DOHH2 (cell line): ENCODE data around the gene PLEKHA1.

ENCODE experiments used
- H3F3A ChIP-seq: fragments of 200-600 bp; sonication (generic), shearing (Covaris generic); 2 replicates; pipeline ENCODE4 v1.6.0; 2016; ENCODE audit warnings: antibody characterized with exemption, mild to moderate bottlenecking; ENCODE audit not compliant: control insufficient read depth, insufficient read depth
- H3K27ac ChIP-seq: fragments of 200-600 bp; sonication (generic); 2 replicates; pipeline ENCODE4 v1.5.1; 2014; ENCODE audit warnings: low read depth, mild to moderate bottlenecking, low read length, moderate library complexity
- H3K27me3 ChIP-seq: fragments of 200-600 bp; sonication (generic); 2 replicates; pipeline ENCODE4 v1.6.1; 2014; ENCODE audit warnings: mild to moderate bottlenecking, low read length, mixed read lengths; ENCODE audit not compliant: control insufficient read depth
- H3K36me3 ChIP-seq: fragments of 200-600 bp; sonication (generic); 2 replicates; pipeline ENCODE4 v1.6.1; 2014; ENCODE audit warnings: mild to moderate bottlenecking, low read length, moderate library complexity, mixed read lengths; ENCODE audit not compliant: control insufficient read depth
- H3K4me1 ChIP-seq: fragments of 200-600 bp; sonication (generic); 2 replicates; pipeline ENCODE4 v1.6.1; 2014; ENCODE audit warnings: mild to moderate bottlenecking, low read length, mixed read lengths; ENCODE audit not compliant: control insufficient read depth
- H3K4me2 ChIP-seq: fragments of 200-600 bp; sonication (generic); 2 replicates; pipeline ENCODE4 v1.6.0; 2014; ENCODE audit warnings: mild to moderate bottlenecking, low read length, moderate library complexity
- H3K4me3 ChIP-seq: fragments of 200-600 bp; sonication (generic); 2 replicates; pipeline ENCODE4 v1.5.1; 2014; ENCODE audit warnings: mild to moderate bottlenecking, low read length, mixed read lengths
- H3K79me2 ChIP-seq: fragments of 200-600 bp; sonication (generic); 2 replicates; pipeline ENCODE4 v1.6.1; 2014; ENCODE audit warnings: mild to moderate bottlenecking, low read length, mixed read lengths; ENCODE audit not compliant: control insufficient read depth
- H3K9me2 ChIP-seq: fragments of 200-600 bp; sonication (generic); replicated peaks from 2 replicates; pipeline ENCODE4 v1.6.1; 2014; ENCODE audit warnings: mild to moderate bottlenecking, low read length, mixed read lengths; ENCODE audit not compliant: control insufficient read depth
- H3K9me3 ChIP-seq: fragments of 200-600 bp; sonication (generic); 2 replicates; pipeline ENCODE4 v1.6.1; 2014; ENCODE audit warnings: antibody characterized with exemption, low read length, mixed read lengths; ENCODE audit not compliant: control insufficient read depth, insufficient read depth
- H4K20me1 ChIP-seq: fragments of 200-600 bp; sonication (generic); 2 replicates; pipeline ENCODE4 v1.6.0; 2014; ENCODE audit warnings: low read depth, mild to moderate bottlenecking, antibody characterized with exemption, low read length, moderate library complexity; ENCODE audit not compliant: control insufficient read depth, insufficient read depth
- EZH2phosphoT487 ChIP-seq: fragments of 200-600 bp; sonication (generic); IDR thresholded peaks from 2 replicates; pipeline ENCODE4 v1.6.1; 2017; ENCODE audit warnings: borderline replicate concordance, mild to moderate bottlenecking, antibody characterized with exemption, low read length, moderate library complexity, mixed read lengths
- TF ChIP-seq, protein P1 (sequence below): fragments of 200-600 bp; sonication (generic); IDR thresholded peaks from one replicate; pipeline ENCODE4 v1.5.1; 2014; ENCODE audit warnings: antibody characterized with exemption, mild to moderate bottlenecking, low read depth, low read length; ENCODE audit not compliant: poor library complexity, severe bottlenecking

The PLEKHA1 gene

DNA sequence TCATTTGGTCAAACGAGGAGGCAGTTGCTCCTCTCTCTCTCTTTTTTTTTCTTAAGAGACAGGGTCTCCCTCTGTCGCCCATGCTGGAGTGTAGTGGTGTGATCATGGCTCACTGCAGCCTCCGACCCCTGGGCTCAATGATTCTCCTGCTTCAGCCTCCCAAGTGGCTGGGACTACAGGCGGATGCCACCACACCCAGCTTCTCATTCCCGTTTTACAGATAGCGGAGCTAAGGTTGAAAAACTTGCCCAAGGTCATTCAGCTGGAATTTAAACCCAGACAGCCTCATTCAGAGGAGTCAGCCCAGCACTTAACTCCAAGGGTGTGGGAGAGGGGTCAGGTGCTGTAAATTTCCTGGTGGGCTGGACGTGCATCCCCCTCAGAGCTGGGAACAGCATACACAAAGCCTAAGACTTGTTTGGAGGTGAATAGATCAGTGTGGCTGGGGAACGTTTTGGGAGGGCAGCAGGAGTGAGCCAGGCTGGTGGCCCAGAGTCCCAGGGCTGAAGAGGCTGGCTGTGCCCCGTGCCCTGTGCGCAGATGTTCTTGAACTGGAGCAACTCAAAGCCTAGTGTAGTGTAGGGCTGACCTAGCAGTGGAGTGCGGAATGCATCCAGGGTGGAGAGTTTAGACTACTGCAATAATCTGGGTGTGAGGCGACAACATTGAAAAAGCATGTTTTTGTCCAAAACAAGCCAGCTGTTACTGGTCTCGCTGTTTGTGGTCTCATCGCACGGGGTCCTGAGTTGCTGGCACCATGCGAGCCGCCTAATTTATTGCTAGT, 89.2 kb downstream of the PLEKHA1 start:
- H3K27ac ChIP-seq, result no peak overlapping the region
- peaks cover 9% of the 10 kb centered on the region for H3K27me3 ChIP-seq
- H3K4me3 ChIP-seq, result no peak overlapping the region
- no peaks in the 10 kb centered on the region for H3K4me1 ChIP-seq
- no peaks in the 10 kb centered on the region for H3K9me3 ChIP-seq
- H3K4me2 ChIP-seq, result no peak overlapping the region
- H3K79me2 ChIP-seq, result no peaks in the 10 kb centered on the region
- H4K20me1 ChIP-seq, result no peaks in the 10 kb centered on the region; the same call in 1 of the 2 replicates
- H3K36me3 ChIP-seq, result no peaks in the 10 kb centered on the region
- TF ChIP-seq, protein P1, sequence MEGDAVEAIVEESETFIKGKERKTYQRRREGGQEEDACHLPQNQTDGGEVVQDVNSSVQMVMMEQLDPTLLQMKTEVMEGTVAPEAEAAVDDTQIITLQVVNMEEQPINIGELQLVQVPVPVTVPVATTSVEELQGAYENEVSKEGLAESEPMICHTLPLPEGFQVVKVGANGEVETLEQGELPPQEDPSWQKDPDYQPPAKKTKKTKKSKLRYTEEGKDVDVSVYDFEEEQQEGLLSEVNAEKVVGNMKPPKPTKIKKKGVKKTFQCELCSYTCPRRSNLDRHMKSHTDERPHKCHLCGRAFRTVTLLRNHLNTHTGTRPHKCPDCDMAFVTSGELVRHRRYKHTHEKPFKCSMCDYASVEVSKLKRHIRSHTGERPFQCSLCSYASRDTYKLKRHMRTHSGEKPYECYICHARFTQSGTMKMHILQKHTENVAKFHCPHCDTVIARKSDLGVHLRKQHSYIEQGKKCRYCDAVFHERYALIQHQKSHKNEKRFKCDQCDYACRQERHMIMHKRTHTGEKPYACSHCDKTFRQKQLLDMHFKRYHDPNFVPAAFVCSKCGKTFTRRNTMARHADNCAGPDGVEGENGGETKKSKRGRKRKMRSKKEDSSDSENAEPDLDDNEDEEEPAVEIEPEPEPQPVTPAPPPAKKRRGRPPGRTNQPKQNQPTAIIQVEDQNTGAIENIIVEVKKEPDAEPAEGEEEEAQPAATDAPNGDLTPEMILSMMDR, result no peak
- TF ChIP-seq EZH2phosphoT487, result no peak
- no peaks in the 10 kb centered on the region for H3K9me2 ChIP-seq
- H3F3A ChIP-seq, result no peaks in the 10 kb centered on the region

DNA sequence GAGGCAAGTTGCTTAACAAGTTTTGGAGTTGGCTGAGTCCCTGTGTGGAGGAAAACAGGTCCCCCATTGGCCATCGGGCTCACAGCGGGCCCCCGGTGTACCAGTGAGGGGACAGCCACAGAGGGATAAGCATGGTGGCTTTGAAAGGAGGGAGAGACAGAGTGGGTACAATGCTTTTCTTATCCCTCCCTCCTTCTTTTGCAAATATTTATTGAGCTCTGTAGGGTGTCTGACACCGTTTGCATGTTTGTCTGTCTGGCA, 89.7 kb downstream of the PLEKHA1 start:
- no peak overlapping the region for H3K27ac ChIP-seq
- no peaks in the 10 kb centered on the region for H3K9me3 ChIP-seq
- no peaks in the 10 kb centered on the region for H3K9me2 ChIP-seq
- no peaks in the 10 kb centered on the region for H3F3A ChIP-seq
- no peak overlapping the region for H3K4me2 ChIP-seq
- H3K4me1 ChIP-seq, result no peaks in the 10 kb centered on the region
- no peaks in the 10 kb centered on the region; the same call in 1 of the 2 replicates for H4K20me1 ChIP-seq
- H3K36me3 ChIP-seq, result no peaks in the 10 kb centered on the region
- no peak for TF ChIP-seq EZH2phosphoT487
- TF ChIP-seq, protein P1, result no peak
- H3K79me2 ChIP-seq, result no peaks in the 10 kb centered on the region
- no peak overlapping the region for H3K4me3 ChIP-seq
- peaks cover 5% of the 10 kb centered on the region for H3K27me3 ChIP-seq

DNA sequence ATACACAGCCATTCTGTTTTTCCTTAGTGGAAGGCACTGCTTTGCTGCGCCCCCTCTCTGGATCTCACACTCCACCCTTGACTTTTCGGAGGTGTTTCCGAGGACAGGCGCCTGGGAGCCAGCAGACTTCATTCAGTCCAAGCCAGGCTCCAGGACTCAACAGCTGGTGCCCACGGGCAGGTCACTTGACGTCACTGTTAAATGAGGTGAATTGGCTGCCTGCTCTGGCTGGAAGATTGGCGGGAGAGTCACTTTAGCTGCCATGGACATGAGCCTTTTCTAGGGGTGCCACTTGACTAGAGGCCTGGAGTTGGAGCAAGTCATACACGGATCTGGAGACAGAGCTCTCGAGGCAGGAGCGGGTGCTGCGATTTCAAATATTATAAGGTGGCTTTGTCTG, 90.1 kb downstream of the PLEKHA1 start:
- H3K36me3 ChIP-seq, result no peaks in the 10 kb centered on the region
- no peak overlapping the region for H3K4me3 ChIP-seq
- H4K20me1 ChIP-seq, result no peaks in the 10 kb centered on the region; the same call in 1 of the 2 replicates
- H3K4me2 ChIP-seq, result no peak overlapping the region
- H3K79me2 ChIP-seq, result no peaks in the 10 kb centered on the region
- no peaks in the 10 kb centered on the region for H3F3A ChIP-seq
- H3K9me3 ChIP-seq, result no peaks in the 10 kb centered on the region
- H3K27me3 ChIP-seq, result peaks cover under 1% of the 10 kb centered on the region; the same call in 1 of the 2 replicates
- no peaks in the 10 kb centered on the region for H3K9me2 ChIP-seq
- no peaks in the 10 kb centered on the region for H3K4me1 ChIP-seq
- no peak for TF ChIP-seq EZH2phosphoT487
- TF ChIP-seq, protein P1, result no peak
- no peak overlapping the region for H3K27ac ChIP-seq
